GM12878 (cell line): ENCODE data around the gene LAMA5.

Experiments
- ASH2L ChIP-seq: fragments of 300-600, 200-600 bp; sonication (generic); IDR thresholded peaks from 2 replicates; pipeline ENCODE4 v1.6.1; 2017; ENCODE audit warnings: low read depth, mild to moderate bottlenecking, borderline replicate concordance
- CREB1 ChIP-seq: IDR thresholded peaks from 2 replicates; pipeline ENCODE4 v1.6.1; 2012; ENCODE audit warnings: low read depth, mild to moderate bottlenecking, inconsistent platforms
- EZH2 ChIP-seq: IDR thresholded peaks from 2 replicates; pipeline ENCODE4 v1.6.1; 2012; ENCODE audit warnings: low read depth, mild to moderate bottlenecking, control low read depth, inconsistent platforms, low read length, borderline replicate concordance; ENCODE audit not compliant: control insufficient read depth
- FOXM1 ChIP-seq: IDR thresholded peaks from 2 replicates; pipeline ENCODE4 v1.6.1; 2012; ENCODE audit warnings: low read depth, mild to moderate bottlenecking, inconsistent platforms, low read length, moderate library complexity
- IKZF1 ChIP-seq: fragments of 450-650 bp; conservative IDR thresholded peaks from 2 replicates; pipeline ENCODE4 v1.6.1; 2017; ENCODE audit warnings: antibody characterized with exemption, mild to moderate bottlenecking
- MXI1 ChIP-seq: fragments of 150-350 bp; IDR thresholded peaks from 2 replicates; pipeline ENCODE4 v1.6.1; 2011; ENCODE audit warnings: low read depth, mild to moderate bottlenecking, inconsistent platforms, low read length, improper control_type of control experiment
- NFYA ChIP-seq: IDR thresholded peaks from 2 replicates; pipeline ENCODE4 v1.6.1; 2011; ENCODE audit warnings: low read depth, mild to moderate bottlenecking, low read length, improper control_type of control experiment, borderline replicate concordance
- POLR2A ChIP-seq: IDR thresholded peaks from 2 replicates; pipeline ENCODE4 v1.6.1; 2011; ENCODE audit warnings: low read depth, mild to moderate bottlenecking, low read length
- POLR2AphosphoS5 ChIP-seq: IDR thresholded peaks from 2 replicates; pipeline ENCODE4 v1.6.1; 2011; ENCODE audit warnings: mild to moderate bottlenecking, low read length, inconsistent platforms
- RELA ChIP-seq: fragments of 450-650 bp; IDR thresholded peaks from 2 replicates; pipeline ENCODE4 v1.8.0; 2014; ENCODE audit warnings: borderline replicate concordance; ENCODE audit not compliant: partially characterized antibody
- YY1 ChIP-seq: IDR thresholded peaks from 2 replicates; pipeline ENCODE4 v1.6.1; 2011; ENCODE audit warnings: low read depth, mild to moderate bottlenecking, low read length
- TF ChIP-seq, protein P1 (sequence below), 3 experiments: IDR thresholded peaks in 2 of 3; conservative IDR thresholded peaks in 1 of 3; 2 replicates each; pipeline ENCODE4 v1.5.1; 2011; ENCODE audit warnings: low read depth in 3 of 3, low read length in 3 of 3, mild to moderate bottlenecking in 3 of 3, control low read depth in 2 of 3, moderate library complexity in 2 of 3, inconsistent platforms in 1 of 3, mixed read lengths in 1 of 3; ENCODE audit not compliant: control insufficient read depth in 2 of 3, insufficient read depth in 1 of 3; ENCODE audit errors: extremely low read depth in 1 of 3

DNA sequence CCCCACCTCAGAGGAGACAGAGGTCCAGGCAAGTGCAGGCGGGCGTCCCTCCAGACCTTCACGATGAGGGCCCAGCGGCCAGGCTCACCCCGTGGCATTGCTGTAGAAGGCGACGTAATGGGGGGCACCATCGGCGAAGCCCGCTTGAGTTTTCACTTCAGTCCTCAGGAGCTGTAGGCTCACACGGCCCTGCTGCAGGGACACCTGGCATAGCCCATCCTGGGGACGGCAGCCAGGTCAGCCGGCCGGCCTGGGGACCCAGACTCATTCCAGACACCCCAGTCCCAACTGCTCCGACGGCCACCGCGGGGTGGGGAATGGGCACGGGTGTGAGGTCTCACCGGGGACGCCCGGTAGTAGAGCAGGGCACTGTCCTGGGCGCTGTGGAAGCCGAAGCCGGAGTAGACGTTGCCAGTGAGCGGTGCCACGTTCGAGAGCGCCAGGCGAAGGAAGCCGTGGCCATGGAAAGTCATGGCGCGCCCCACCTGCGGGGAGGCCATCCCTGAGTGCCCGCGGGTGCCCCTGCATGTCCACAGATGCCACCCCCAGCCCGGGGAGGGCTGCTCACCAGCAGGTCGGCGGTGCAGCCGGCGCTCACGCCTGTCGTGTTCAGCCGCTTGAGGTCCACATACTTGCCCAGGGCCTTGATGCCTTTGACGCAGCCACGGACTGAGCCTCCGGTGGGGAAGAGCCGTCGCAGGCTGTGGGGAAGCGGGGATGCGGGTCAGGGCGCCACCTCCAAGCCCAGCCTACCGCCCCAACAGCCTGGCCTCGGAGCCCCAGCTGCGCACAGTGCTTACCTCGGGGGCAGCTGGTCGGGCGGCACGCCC, 55.1 kb downstream of the LAMA5 start:
- TF ChIP-seq FOXM1 (no peak), RELA (no peak), EZH2 (no peak), POLR2A (no peak), CREB1 (no peak), NFYA (no peak), YY1 (no peak), POLR2AphosphoS5 (no peak), MXI1 (no peak), ASH2L (no peak), IKZF1 (no peak)
- TF ChIP-seq, protein P1, sequence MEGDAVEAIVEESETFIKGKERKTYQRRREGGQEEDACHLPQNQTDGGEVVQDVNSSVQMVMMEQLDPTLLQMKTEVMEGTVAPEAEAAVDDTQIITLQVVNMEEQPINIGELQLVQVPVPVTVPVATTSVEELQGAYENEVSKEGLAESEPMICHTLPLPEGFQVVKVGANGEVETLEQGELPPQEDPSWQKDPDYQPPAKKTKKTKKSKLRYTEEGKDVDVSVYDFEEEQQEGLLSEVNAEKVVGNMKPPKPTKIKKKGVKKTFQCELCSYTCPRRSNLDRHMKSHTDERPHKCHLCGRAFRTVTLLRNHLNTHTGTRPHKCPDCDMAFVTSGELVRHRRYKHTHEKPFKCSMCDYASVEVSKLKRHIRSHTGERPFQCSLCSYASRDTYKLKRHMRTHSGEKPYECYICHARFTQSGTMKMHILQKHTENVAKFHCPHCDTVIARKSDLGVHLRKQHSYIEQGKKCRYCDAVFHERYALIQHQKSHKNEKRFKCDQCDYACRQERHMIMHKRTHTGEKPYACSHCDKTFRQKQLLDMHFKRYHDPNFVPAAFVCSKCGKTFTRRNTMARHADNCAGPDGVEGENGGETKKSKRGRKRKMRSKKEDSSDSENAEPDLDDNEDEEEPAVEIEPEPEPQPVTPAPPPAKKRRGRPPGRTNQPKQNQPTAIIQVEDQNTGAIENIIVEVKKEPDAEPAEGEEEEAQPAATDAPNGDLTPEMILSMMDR (IDR thresholded peaks at IDR 0.05 in 2 of 3, conservative IDR thresholded peaks at IDR 0.05 in 1 of 3; ENCODE audit: control insufficient read depth in 2 of 3, extremely low read depth in 1 of 3, insufficient read depth in 1 of 3, low read depth in 3 of 3, low read length in 3 of 3): no peak
